Mesendoderm (in vitro differentiated cells): ENCODE measurements around the gene ADH6.

Experiments used
- DNase-seq: peaks from one replicate; pipeline ENCODE4 v3.0.0; 2013
- H2AK5ac ChIP-seq: 2 replicates; pipeline ENCODE4 v1.6.1; 2013; ENCODE audit warnings: low read length, inconsistent platforms
- H2BK120ac ChIP-seq: 2 replicates; pipeline ENCODE4 v1.6.1; 2013; ENCODE audit warnings: low read depth, mild to moderate bottlenecking, low read length, moderate library complexity, mixed read lengths
- H2BK15ac ChIP-seq: replicated peaks from 2 replicates; pipeline ENCODE4 v1.6.1; 2013; ENCODE audit warnings: low read depth, mild to moderate bottlenecking, moderate library complexity
- H2BK5ac ChIP-seq: 2 replicates; pipeline ENCODE4 v1.6.1; 2013; ENCODE audit warnings: low read length, inconsistent platforms
- H3K18ac ChIP-seq: 2 replicates; pipeline ENCODE4 v1.6.1; 2013; ENCODE audit warnings: mild to moderate bottlenecking, low read length, mixed read lengths
- H3K23ac ChIP-seq: one replicate; pipeline ENCODE4 v1.6.1; 2013; ENCODE audit warnings: low read length
- H3K27ac ChIP-seq: 2 replicates; pipeline ENCODE4 v1.5.1; 2013; ENCODE audit warnings: low read depth, mild to moderate bottlenecking, inconsistent platforms, low read length, moderate library complexity
- H3K27me3 ChIP-seq: 2 replicates; pipeline ENCODE4 v1.6.1; 2013; ENCODE audit warnings: low read length, control low read depth, mild to moderate bottlenecking, inconsistent platforms; ENCODE audit not compliant: insufficient read depth, poor library complexity
- H3K36me3 ChIP-seq: 2 replicates; pipeline ENCODE4 v1.6.1; 2013; ENCODE audit warnings: low read length, inconsistent platforms; ENCODE audit not compliant: control insufficient read depth, insufficient read depth
- H3K4ac ChIP-seq: one replicate; pipeline ENCODE4 v1.6.1; 2013; ENCODE audit warnings: low read depth, mild to moderate bottlenecking, low read length, moderate library complexity
- H3K4me1 ChIP-seq: 2 replicates; pipeline ENCODE4 v1.6.1; 2013; ENCODE audit warnings: low read depth, low read length, inconsistent platforms; ENCODE audit not compliant: control insufficient read depth
- H3K4me2 ChIP-seq: 2 replicates; pipeline ENCODE4 v1.6.1; 2013; ENCODE audit warnings: low read length
- H3K4me3 ChIP-seq: 2 replicates; pipeline ENCODE4 v1.5.1; 2013; ENCODE audit warnings: mild to moderate bottlenecking, low read length
- H3K56ac ChIP-seq: one replicate; pipeline ENCODE4 v1.6.1; 2013; ENCODE audit warnings: low read length
- H3K79me1 ChIP-seq: 2 replicates; pipeline ENCODE4 v1.6.1; 2013; ENCODE audit warnings: low read length, inconsistent platforms
- H3K79me2 ChIP-seq: 2 replicates; pipeline ENCODE4 v1.6.1; 2013; ENCODE audit warnings: mild to moderate bottlenecking, low read length; ENCODE audit not compliant: control insufficient read depth, insufficient read depth
- H3K9ac ChIP-seq: 2 replicates; pipeline ENCODE4 v1.6.1; 2013; ENCODE audit warnings: low read length, inconsistent platforms
- H4K5ac ChIP-seq: one replicate; pipeline ENCODE4 v1.6.1; 2013; ENCODE audit warnings: low read length
- H4K8ac ChIP-seq: one replicate; pipeline ENCODE4 v1.6.1; 2013; ENCODE audit warnings: low read depth, mild to moderate bottlenecking, control low read depth, low read length, moderate library complexity
- WGBS: extraction: QIAGEN DNeasy Blood & Tissue Kit; methylation state at CpG from one replicate; pipeline ENCODE4 v1.1.7; 2013; ENCODE audit warnings: low lambda C conversion rate, missing lambda C conversion rate; ENCODE audit not compliant: insufficient coverage; ENCODE audit errors: extremely low coverage; 5-methylcytosine and 5-hydroxymethylcytosine counted together

The ADH6 gene

GRCh38 chr4:99210789-99211188 is 8.3 kb downstream of the ADH6 start:
- Histone ChIP-seq H4K5ac (no peak overlapping the region), H2BK15ac (no peak overlapping the region), H3K36me3 (no peaks in the 10 kb centered on the region), H3K79me1 (no peaks in the 10 kb centered on the region), H3K56ac (no peak overlapping the region), H3K79me2 (no peaks in the 10 kb centered on the region), H3K4ac (no peak overlapping the region), H4K8ac (no peak overlapping the region), H3K4me1 (no peaks in the 10 kb centered on the region), H2BK5ac (no peak overlapping the region), H3K18ac (no peak overlapping the region), H3K4me2 (no peak overlapping the region), H3K23ac (no peak overlapping the region), H3K27ac (no peak overlapping the region), H2AK5ac (no peak overlapping the region), H2BK120ac (no peak overlapping the region), H3K27me3 (no peaks in the 10 kb centered on the region), H3K4me3 (no peak overlapping the region), H3K9ac (no peak overlapping the region)
- DNase-seq, result no peak

- Histone ChIP-seq H3K27me3 (no peaks in the 10 kb centered on the region), H3K4me1 (no peaks in the 10 kb centered on the region), H3K4ac (no peak overlapping the region), H3K56ac (no peak overlapping the region), H2BK15ac (no peak overlapping the region), H2BK5ac (no peak overlapping the region), H3K27ac (no peak overlapping the region), H4K8ac (no peak overlapping the region), H3K4me2 (no peak overlapping the region), H2BK120ac (no peak overlapping the region), H3K79me2 (no peaks in the 10 kb centered on the region), H3K36me3 (no peaks in the 10 kb centered on the region), H3K9ac (no peak overlapping the region), H3K23ac (no peak overlapping the region), H3K79me1 (no peaks in the 10 kb centered on the region), H3K4me3 (no peak overlapping the region), H2AK5ac (no peak overlapping the region), H4K5ac (no peak overlapping the region), H3K18ac (no peak overlapping the region)
- no CpG with 5 or more reads among the region's 1 CpG for WGBS
- DNase-seq, result peak; percentile 87
Observed at GRCh38 chr4:99209671-99210070, 9.4 kb downstream of the ADH6 start.

- no CpG with 5 or more reads among the region's 2 CpGs for WGBS
- H3K79me2 ChIP-seq, result no peaks in the 10 kb centered on the region
- H3K36me3 ChIP-seq, result no peaks in the 10 kb centered on the region
- H3K27me3 ChIP-seq, result no peaks in the 10 kb centered on the region
- H2BK120ac ChIP-seq, result no peak overlapping the region
- no peak overlapping the region for H3K4me3 ChIP-seq
- no peaks in the 10 kb centered on the region for H3K4me1 ChIP-seq
- no peak overlapping the region for H4K5ac ChIP-seq
- no peak overlapping the region for H3K56ac ChIP-seq
- no peak overlapping the region for H2BK15ac ChIP-seq
- H3K79me1 ChIP-seq, result no peaks in the 10 kb centered on the region
- H2AK5ac ChIP-seq, result no peak overlapping the region
- no peak overlapping the region for H3K18ac ChIP-seq
- H3K23ac ChIP-seq, result no peak overlapping the region
- no peak overlapping the region for H2BK5ac ChIP-seq
- H3K9ac ChIP-seq, result no peak overlapping the region
- H3K4ac ChIP-seq, result no peak overlapping the region
- H4K8ac ChIP-seq, result no peak overlapping the region
- DNase-seq, result peak; percentile 37
- no peak overlapping the region for H3K4me2 ChIP-seq
- no peak overlapping the region for H3K27ac ChIP-seq
Observed at GRCh38 chr4:99208719-99209075, 10.3 kb downstream of the ADH6 start.

GRCh38 chr4:99207911-99208718 is 10.9 kb downstream of the ADH6 start:
- no peak overlapping the region for H4K5ac ChIP-seq
- no peaks in the 10 kb centered on the region for H3K79me2 ChIP-seq
- H4K8ac ChIP-seq, result no peak overlapping the region
- H2BK120ac ChIP-seq, result no peak overlapping the region
- H3K27ac ChIP-seq, result no peak overlapping the region
- H3K4me3 ChIP-seq, result no peak overlapping the region
- no peak overlapping the region for H2BK15ac ChIP-seq
- no peak overlapping the region for H3K9ac ChIP-seq
- H3K4me1 ChIP-seq, result no peaks in the 10 kb centered on the region
- no peak for DNase-seq
- H3K18ac ChIP-seq, result no peak overlapping the region
- no peak overlapping the region for H3K4me2 ChIP-seq
- no peak overlapping the region for H3K56ac ChIP-seq
- H3K27me3 ChIP-seq, result no peaks in the 10 kb centered on the region
- no peaks in the 10 kb centered on the region for H3K79me1 ChIP-seq
- no peaks in the 10 kb centered on the region for H3K36me3 ChIP-seq
- no peak overlapping the region for H2BK5ac ChIP-seq
- H3K4ac ChIP-seq, result no peak overlapping the region
- 100% methylated on average over 2 of the region's 10 CpGs for WGBS
- no peak overlapping the region for H2AK5ac ChIP-seq
- H3K23ac ChIP-seq, result no peak overlapping the region

- no peak overlapping the region for H3K23ac ChIP-seq
- H3K18ac ChIP-seq, result no peak overlapping the region
- H3K79me1 ChIP-seq, result no peaks in the 10 kb centered on the region
- H3K56ac ChIP-seq, result no peak overlapping the region
- no peak overlapping the region for H4K5ac ChIP-seq
- H2BK120ac ChIP-seq, result no peak overlapping the region
- no CpG with 5 or more reads among the region's 4 CpGs for WGBS
- no peak overlapping the region for H3K4me3 ChIP-seq
- H2BK5ac ChIP-seq, result no peak overlapping the region
- no peaks in the 10 kb centered on the region for H3K4me1 ChIP-seq
- H2BK15ac ChIP-seq, result no peak overlapping the region
- H3K79me2 ChIP-seq, result no peaks in the 10 kb centered on the region
- H3K36me3 ChIP-seq, result no peaks in the 10 kb centered on the region
- H3K4ac ChIP-seq, result no peak overlapping the region
- no peak for DNase-seq
- no peak overlapping the region for H3K27ac ChIP-seq
- no peak overlapping the region for H2AK5ac ChIP-seq
- no peak overlapping the region for H3K9ac ChIP-seq
- no peak overlapping the region for H4K8ac ChIP-seq
- no peak overlapping the region for H3K4me2 ChIP-seq
- H3K27me3 ChIP-seq, result no peaks in the 10 kb centered on the region
Observed at GRCh38 chr4:99207069-99207743, 11.8 kb downstream of the ADH6 start.
